Thoracic aorta (tissue), 2 donors: ENCODE results near the gene RASD1. TPM values are rescaled to one million over a fixed set of nuclear protein-coding genes. Genes with fewer than 3 reads are reported as not detected.

Experiments
- ATAC-seq: fragments of 150-250 bp; one replicate; pipeline ENCODE4 v1.8.0; 2017; ENCODE audit warnings: low read depth; ENCODE audit not compliant: insufficient number of reproducible peaks, low FRiP score
- DNase-seq: peaks from one replicate; pipeline ENCODE4 v3.0.0-alpha.2; 2020; ENCODE audit warnings: low spot score
- H3K27ac ChIP-seq, 2 donors: fragments of 200-600 bp; sonication (generic); 1 replicate in 1 of 2; 2 replicates in 1 of 2; pipeline ENCODE4 v1.5.1; 2016; ENCODE audit warnings: mild to moderate bottlenecking in 2 of 2, moderate library complexity in 2 of 2
- H3K27me3 ChIP-seq: fragments of 200-600 bp; sonication (generic); replicated peaks from 2 replicates; pipeline ENCODE4 v1.6.0; 2016; ENCODE audit warnings: mild to moderate bottlenecking; ENCODE audit not compliant: insufficient read depth
- H3K36me3 ChIP-seq: fragments of 200-600 bp; sonication (generic); one replicate; pipeline ENCODE4 v1.5.1; 2016
- H3K4me1 ChIP-seq, 2 donors: fragments of 200-600 bp; sonication (generic); 1 replicate in 1 of 2; 2 replicates in 1 of 2; pipeline versions ENCODE4 v1.5.1 to v1.6.0; 2016; ENCODE audit warnings: low read depth in 2 of 2, mild to moderate bottlenecking in 1 of 2; ENCODE audit not compliant: control insufficient read depth in 1 of 2
- H3K4me3 ChIP-seq: fragments of 200-600 bp; sonication (generic); 2 replicates; pipeline ENCODE4 v1.5.1; 2016; ENCODE audit warnings: mild to moderate bottlenecking
- H3K9me3 ChIP-seq: fragments of 200-600 bp; sonication (generic); 2 replicates; pipeline ENCODE4 v1.5.1; 2016
- total RNA-seq, 2 donors: library from RNA; depleted of rRNA; stranded (reverse); fragments of >200 nt; gene quantifications; one replicate each; pipeline versions ENCODE4 v1.1.0 to v1.2.3, GENCODE V29; 2016
- TF ChIP-seq, protein P1 (sequence below): fragments of 200-600 bp; sonication (generic); IDR thresholded peaks from one replicate; pipeline ENCODE4 v1.5.1; 2019; ENCODE audit warnings: antibody characterized with exemption

RASD1 gene
- total RNA-seq, 2 donors from 2014 or later = 23.0 to 28.9 TPM

DNA sequence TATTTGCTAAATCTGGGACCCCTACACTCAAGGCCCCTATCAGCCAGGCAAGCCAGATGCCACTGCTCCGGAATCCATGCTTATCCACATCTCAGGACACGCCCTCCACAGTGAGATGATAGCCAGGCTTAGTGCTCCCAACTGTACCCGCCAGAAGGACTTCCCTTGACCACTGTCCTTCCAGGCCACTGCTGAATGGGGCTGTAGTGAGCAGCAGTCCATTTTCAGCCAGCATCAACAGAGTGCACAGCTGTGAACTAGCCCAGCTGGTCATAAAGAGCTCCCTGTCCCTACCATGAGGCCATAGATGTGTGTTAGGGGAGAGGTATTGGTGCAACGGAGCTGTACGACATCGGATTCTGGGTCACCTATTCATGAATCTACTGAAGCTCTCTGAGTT, 32.4 kb downstream of the RASD1 start:
- Histone ChIP-seq H3K36me3 (no peaks in the 10 kb centered on the region), H3K27me3 (no peaks in the 10 kb centered on the region), H3K9me3 (no peaks in the 10 kb centered on the region), H3K4me1 (no peaks in the 10 kb centered on the region), H3K4me3 (no peak overlapping the region), H3K27ac (no peak overlapping the region)
- DNase-seq (no peak), ATAC-seq (no peak)
- TF ChIP-seq, protein P1, sequence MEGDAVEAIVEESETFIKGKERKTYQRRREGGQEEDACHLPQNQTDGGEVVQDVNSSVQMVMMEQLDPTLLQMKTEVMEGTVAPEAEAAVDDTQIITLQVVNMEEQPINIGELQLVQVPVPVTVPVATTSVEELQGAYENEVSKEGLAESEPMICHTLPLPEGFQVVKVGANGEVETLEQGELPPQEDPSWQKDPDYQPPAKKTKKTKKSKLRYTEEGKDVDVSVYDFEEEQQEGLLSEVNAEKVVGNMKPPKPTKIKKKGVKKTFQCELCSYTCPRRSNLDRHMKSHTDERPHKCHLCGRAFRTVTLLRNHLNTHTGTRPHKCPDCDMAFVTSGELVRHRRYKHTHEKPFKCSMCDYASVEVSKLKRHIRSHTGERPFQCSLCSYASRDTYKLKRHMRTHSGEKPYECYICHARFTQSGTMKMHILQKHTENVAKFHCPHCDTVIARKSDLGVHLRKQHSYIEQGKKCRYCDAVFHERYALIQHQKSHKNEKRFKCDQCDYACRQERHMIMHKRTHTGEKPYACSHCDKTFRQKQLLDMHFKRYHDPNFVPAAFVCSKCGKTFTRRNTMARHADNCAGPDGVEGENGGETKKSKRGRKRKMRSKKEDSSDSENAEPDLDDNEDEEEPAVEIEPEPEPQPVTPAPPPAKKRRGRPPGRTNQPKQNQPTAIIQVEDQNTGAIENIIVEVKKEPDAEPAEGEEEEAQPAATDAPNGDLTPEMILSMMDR = no peak

DNA sequence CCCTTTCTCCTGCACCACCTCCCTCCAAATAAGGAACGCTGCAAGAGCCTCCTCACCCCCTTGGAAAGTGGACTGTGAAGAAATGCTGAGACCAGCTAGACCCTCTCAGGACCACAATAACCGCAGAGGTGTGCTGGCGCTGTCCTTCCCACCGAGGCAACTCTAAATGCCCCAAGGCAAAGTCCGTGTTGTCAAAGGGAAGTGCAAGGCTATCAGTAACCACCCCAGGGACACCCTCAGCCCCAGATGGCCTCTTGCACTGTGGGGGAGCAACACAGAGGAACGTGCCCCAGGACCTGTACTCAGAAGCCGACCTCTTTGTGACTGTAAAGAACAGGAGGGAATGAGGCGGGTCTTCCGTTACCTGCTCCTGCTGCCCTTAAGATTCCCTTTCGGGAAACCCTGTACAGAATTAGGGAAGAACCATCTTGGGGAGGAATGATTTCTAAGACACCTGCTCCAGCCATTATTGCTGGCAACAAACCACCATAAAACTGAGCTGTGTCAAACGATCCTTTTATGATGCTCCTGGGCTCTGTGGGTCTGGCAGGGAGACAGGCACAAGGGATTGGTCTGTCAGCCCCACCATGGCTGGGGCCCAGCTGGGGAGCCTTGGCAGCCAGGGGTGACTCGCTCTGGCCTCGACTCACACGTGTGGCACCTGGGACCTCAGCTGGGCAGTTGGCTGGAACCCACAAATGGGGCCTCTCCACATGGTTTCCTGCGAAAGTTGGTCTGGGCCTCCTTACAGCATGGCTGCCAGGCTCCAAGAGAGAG, 34.0 kb downstream of the RASD1 start:
- Histone ChIP-seq H3K4me3 (no peak overlapping the region), H3K36me3 (no peaks in the 10 kb centered on the region), H3K27me3 (no peaks in the 10 kb centered on the region), H3K9me3 (no peaks in the 10 kb centered on the region), H3K27ac (no peak overlapping the region), H3K4me1 (no peaks in the 10 kb centered on the region)
- no peak for DNase-seq
- TF ChIP-seq, protein P1 = no peak
- ATAC-seq = no peak

DNA sequence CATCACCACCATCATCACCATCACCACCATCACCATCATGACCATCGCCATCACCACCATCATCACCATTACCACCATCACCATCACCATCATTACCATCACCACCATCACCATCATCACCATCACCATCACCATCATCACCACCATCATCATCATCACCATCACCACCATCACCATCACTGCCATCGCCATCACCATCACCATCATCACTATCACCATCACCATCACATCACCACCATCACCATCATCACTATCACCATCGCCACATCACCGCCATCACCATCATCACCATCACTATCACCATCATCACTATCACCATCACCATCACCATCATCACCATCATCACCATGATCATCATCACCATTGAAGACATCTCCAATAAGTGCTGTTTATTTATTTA, 36.2 kb downstream of the RASD1 start:
- Histone ChIP-seq H3K27me3 (no peaks in the 10 kb centered on the region), H3K4me1 (no peaks in the 10 kb centered on the region), H3K9me3 (no peaks in the 10 kb centered on the region), H3K27ac (no peak overlapping the region), H3K36me3 (no peaks in the 10 kb centered on the region), H3K4me3 (no peak overlapping the region)
- TF ChIP-seq, protein P1 = no peak
- ATAC-seq = no peak
- no peak for DNase-seq

DNA sequence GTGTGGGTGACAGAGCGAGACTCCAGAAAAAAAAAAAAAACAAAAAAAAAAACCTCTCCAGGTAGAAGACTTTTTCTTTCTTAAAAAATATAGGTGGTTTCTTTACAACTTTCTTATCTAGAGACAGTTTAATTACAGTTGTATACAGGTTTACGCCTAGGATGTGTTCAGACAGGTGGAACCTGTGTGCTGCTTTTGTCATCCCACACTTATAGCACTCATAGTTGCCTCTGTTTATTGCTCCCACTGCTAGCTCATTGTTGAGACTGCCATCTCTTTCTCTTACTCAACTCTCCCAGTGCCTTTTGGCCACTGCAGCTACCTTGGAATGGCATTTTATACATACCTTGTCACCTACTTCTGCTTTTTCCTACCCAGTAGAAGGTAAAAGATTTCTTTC, 38.5 kb downstream of the RASD1 start:
- Histone ChIP-seq H3K27me3 (no peaks in the 10 kb centered on the region), H3K27ac (no peak overlapping the region), H3K9me3 (no peaks in the 10 kb centered on the region), H3K36me3 (no peaks in the 10 kb centered on the region), H3K4me1 (no peaks in the 10 kb centered on the region), H3K4me3 (no peak overlapping the region)
- DNase-seq (no peak), ATAC-seq (no peak)
- TF ChIP-seq, protein P1 = no peak

DNA sequence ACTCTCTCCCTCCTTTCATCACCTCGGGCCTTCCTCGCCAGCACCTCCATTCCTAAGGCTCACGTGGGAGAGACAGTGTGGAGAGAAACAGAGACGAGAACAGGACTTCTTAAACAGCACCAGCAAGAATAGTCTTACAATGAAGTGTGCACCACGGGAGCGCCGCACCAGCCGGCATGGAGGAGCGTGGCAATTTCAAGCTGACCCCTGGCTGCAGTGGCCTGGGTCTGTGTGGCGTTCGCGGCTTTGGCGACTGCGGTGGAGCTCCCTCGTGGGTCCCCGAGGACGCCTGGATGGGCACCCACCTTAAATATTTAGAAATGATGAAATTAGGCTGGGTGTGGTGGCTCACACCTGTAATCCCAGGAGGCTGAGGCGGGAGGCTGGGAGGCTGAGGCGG, 39.9 kb downstream of the RASD1 start:
- TF ChIP-seq, protein P1 = no peak
- Histone ChIP-seq H3K27me3 (no peaks in the 10 kb centered on the region), H3K36me3 (no peaks in the 10 kb centered on the region), H3K4me1 (no peaks in the 10 kb centered on the region), H3K4me3 (no peak overlapping the region), H3K27ac (no peak overlapping the region), H3K9me3 (no peaks in the 10 kb centered on the region)
- ATAC-seq (no peak), DNase-seq (no peak)
